Activated T-cell treated with anti-CD3 and anti-CD28 coated beads for 1 hour (primary cell): Measurements from ENCODE around the gene CNRIP1.

Source experiments
- DNase-seq: peaks from one replicate; pipeline ENCODE4 v3.0.0-alpha.2; 2020; ENCODE audit warnings: low read depth

The CNRIP1 gene

DNA sequence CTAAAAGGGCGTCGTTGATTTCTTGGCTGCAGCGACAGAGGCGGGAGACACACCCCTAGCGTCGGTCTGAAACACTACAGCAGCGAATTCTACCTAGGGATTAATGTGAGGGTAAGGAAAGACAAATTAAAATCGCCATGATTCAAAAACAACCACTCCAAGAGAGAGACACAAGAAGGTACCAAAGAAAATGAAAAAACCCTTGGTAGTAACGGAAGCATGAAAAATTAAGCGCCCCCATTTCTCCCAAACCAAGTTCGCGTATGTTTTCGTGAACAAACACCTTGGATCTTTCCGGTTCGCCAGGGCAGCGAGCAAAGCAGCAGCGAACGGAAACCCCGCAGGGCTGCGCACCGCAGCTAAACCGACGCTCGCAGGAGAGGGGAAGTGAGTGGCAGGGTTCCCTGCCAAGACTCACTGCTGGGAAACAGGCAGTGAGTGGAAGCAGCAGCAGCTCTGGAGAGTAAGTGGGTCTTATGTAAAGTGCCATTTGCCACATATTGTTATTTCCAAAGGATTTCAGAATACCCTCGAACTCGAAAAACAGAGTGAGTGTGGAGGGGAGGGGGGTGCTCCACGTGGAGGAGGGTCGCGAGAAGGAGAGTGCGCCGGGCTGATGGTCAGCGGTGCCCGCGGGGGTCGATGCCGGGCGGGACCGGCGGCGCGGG lies 68.4 kb downstream of the CNRIP1 start:
- DNase-seq = peak; percentile 63

DNA sequence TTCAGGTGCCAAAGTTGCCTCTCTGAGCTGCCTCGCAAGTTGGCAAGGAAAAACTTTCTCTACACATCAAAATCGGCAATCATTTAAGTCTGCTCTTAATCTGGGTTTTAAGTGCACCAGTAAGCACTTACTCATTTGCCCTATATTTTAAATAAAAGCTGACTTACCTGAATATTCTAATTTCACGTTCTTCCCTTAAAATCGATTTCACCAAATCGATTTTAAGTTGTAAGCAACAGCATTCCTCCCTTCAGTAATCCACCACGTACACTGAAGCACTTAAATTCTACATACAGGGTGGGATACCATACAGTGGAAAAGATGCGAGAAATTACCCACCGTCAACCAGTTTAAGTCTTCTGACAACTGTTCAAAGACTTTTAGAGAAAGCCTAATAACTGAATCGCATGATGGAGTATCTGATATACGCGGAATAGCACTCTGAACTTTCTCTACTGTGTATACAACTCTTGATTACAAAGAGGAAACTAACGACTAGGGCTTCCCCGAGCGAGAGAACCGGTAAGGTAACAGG lies 69.0 kb downstream of the CNRIP1 start:
- DNase-seq = no peak

DNA sequence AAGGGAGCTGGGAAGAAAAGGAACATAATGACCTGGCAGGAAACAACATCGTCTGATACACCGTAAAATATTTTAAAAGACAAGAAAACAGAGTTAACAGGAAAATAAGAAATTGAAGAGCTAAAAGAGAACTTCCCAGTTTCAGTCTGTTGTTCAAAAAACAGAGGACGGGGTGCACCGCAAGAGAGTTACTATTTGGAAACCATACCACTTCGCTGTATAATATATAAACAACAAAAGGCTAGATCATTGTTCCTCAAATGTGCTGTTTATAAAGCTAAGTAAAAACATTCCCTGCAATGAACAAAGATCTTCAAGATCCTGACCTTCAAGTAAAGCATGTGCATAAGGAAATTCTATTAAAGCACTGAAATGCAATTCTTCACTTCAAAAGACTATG lies 69.6 kb downstream of the CNRIP1 start:
- no peak for DNase-seq

DNA sequence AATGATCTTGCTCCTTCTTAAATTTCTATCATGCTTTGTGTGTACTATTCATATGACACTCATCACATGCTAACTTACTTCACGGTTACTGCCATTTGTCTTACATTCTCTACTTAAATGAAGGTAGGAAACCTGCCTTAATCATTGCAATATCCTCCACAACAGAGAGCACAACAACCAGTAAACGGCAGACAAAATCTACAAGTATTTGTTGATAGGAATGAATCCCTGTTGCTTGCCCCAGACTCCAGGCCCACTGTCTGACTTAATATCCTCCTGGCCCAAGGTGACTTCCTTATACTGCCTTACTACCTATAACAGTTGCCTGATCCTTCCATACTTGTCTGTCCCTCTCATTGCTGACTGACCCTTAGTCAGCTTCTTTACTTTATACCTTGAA lies 70.9 kb downstream of the CNRIP1 start:
- no peak for DNase-seq

DNA sequence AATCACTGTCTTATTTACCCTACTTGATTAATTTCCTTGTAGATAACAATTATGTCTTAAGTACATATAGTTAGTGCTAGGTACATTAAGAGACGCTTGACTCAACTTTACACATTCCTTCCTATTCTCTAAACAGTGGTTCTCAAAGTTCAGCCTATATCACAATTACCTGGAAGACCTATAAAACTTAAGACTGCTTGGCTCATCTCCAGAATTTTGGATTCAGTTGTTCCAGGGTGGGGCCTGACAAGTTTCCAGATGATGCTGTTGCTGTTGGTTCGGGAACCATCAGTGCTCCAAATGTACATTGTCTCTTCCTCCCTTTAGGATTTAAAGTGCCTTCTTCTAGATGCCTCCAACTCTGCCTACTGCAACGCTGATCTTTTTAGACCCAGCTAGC lies 71.4 kb downstream of the CNRIP1 start:
- no peak for DNase-seq

DNA sequence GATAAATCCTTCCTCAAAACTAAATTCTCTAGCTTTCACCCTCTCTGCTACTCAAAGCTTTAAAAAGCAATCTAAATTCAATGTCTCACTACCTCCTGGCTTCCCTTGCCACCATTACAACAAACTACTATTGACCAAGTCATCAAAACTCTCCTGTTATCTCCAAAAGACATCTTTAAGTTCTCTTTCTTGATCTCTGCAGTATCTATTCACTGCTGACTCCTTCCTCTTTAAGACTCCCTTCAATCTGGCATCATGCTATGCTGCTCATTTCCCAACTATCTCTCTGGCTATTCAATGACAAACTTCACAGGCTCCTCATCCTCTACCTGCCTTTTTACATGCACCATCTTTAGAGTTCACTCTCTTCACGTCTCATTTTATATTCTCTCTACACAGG lies 73.4 kb downstream of the CNRIP1 start:
- DNase-seq = no peak

DNA sequence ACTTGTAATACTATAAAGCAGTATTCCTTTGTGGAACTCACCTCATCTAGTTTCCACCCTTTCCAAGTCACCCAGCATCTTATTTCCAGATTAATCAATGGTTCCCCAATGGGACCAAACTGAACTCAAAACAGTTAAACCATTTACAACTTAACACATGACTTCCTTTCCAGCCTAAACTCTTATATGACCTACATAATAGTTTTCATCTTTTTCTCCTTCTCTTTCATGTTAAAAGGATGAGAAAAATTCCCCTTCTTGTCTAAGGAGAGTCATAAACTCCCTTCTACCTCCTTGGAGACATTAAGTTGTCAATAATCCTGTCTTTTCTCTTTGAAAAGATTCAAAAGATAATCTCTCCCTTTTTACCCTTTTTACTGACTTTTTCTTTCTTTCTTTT lies 74.1 kb downstream of the CNRIP1 start:
- no peak for DNase-seq

DNA sequence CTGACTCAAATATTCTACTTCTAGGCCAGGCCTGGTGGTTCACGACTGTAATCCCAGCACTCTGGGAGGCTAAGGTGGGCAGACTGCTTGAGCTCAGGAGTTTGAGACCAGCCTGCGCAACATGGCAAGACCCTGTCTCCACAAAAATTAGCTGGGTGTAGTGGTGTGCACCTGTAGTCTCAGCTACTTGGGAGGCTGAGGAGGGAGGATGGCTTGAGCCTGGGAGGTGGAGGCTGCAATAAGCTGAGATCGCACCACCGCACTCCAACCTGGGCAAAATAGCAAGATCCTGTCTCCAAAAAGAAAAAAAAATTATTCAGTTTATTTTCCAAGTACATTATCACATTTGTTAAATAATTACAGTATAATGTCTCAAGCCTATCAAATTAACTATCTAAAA lies 74.7 kb downstream of the CNRIP1 start:
- DNase-seq = no peak

DNA sequence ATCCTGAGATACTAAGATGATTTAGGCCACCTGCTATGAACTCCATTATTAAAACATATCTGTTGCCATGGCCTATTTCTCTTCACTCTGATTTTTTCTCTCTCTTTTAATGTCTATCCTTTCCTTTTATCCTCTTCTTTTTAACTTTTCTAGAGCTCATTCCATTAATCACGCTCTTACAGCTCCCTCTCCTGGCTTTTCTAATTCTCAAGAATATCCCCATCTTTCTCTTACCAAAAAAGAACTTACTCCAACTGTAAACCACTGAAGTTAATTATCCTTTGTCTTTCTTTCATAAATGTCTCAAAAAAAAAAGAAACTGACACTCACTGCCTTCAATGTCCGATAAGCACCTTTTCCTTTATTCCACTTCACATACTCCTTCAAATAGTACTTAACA lies 75.3 kb downstream of the CNRIP1 start:
- DNase-seq = no peak
